ENCODE measurements around the gene AHCYL1. TPM values are rescaled to one million over a fixed set of nuclear protein-coding genes. Genes with fewer than 3 reads are reported as not detected.

The AHCYL1 gene
- polyA plus RNA-seq, 3 donors, result 104 to 123 (median 117) TPM

GRCh38 chr1:110050602-110051261, 66.2 kb downstream of the AHCYL1 start:
- DNase-seq (ENCODE audit: extremely low read depth in 1 of 11, low read depth in 9 of 11, low spot score in 4 of 11), result no peak

DNA sequence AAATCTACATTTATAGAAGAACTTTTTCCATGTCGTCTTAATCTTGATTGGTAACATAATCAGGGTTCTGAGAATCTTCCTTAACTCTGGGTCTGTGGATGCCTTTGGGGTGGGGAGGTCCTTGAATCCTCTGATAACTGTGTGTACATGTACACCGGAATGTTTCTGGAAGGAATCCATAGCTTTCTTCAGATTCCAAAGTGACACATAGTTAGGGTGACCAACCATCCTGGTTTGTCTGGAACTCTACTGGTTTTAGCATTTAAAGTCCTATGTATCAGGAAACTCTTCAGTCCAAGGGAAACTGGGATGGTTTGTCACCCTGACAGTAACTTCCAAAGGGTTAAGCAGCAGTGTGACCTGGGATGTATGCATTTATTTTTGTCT, 66.7 kb downstream of the AHCYL1 start:
- DNase-seq (ENCODE audit: extremely low read depth in 1 of 11, low read depth in 9 of 11, low spot score in 4 of 11), result no peak

- DNase-seq (ENCODE audit: extremely low read depth in 1 of 11, low read depth in 9 of 11, low spot score in 4 of 11), result no peak
Measured at GRCh38 chr1:110053552-110054428, 69.2 kb downstream of the AHCYL1 start.

DNA sequence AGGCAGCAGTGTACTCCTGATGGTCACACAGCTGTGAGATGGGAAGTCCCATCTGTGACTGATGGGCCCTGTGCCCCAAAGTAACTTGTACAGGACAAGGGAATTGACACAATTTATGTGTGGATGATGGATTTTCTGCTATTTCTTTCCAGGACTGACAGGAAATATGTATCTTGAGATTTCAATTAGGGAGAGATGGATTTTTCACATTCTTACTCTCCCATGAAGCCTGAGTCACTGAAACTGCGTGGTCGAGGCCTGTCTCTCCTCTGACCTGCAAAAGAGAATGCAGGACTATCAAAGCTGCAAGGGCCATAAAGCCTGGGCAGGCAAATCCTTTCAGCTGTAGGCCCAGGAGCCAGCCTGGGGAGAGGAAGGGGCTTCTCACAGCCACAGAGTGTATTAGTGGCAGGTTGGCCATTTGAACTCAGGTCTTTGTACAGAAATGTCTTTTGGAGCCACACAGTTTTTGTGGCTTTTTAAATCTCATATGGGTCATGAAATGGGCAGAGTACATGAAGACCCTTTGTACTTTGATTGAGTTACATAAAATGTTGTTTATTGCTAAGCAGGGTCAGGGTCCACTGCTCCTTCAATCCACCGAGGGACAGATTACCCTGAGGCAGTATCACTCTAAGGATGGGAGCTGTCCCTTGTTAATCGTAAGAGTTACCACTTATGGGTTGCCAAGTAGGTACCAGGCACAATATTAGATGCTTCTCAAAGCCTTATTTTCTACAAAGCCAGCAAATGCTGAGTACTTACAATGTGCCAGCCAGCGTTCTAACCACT, 71.1 kb downstream of the AHCYL1 start:
- no peak for DNase-seq (ENCODE audit: extremely low read depth in 1 of 11, low read depth in 9 of 11, low spot score in 4 of 11)

- DNase-seq (ENCODE audit: extremely low read depth in 1 of 11, low read depth in 9 of 11, low spot score in 4 of 11), result no peak
Measured at GRCh38 chr1:110056285-110056683, 71.7 kb downstream of the AHCYL1 start.

- DNase-seq (ENCODE audit: extremely low read depth in 1 of 11, low read depth in 9 of 11, low spot score in 4 of 11), result no peak
Measured at GRCh38 chr1:110056776-110057175, 72.2 kb downstream of the AHCYL1 start.

DNA sequence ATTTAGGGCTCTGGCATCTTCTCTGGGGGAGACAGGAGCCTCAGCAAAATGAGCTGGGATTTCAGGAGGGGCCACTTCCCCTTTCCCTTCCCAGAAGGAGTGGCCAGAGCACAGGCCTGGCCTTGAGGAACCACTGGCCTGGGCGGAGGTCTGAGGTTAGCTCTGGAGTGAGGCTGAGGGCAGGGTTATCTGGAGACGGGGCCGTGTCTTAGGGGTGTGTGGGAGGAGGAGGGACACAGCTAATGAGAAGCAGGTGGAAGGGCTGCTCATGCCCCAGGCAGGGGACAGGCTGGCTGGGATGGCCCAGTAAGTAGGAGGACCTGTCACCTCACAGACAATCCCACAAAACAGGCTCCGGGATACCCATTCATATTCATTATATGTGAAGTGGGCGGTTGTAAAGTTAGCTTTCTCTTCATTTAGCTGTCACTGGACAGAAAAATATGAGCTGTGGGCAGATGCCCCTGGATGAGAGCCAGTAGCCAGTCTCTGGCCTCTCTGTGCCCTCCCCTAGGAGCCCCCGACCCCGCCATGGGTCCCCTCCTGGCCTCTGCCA, 73.5 kb downstream of the AHCYL1 start:
- no peak for DNase-seq (ENCODE audit: extremely low read depth in 1 of 11, low read depth in 9 of 11, low spot score in 4 of 11)

- no peak for DNase-seq (ENCODE audit: extremely low read depth in 1 of 11, low read depth in 9 of 11, low spot score in 4 of 11)
Measured at GRCh38 chr1:110058591-110058990, 74.0 kb downstream of the AHCYL1 start.

- no peak for DNase-seq (ENCODE audit: extremely low read depth in 1 of 11, low read depth in 9 of 11, low spot score in 4 of 11)
Measured at GRCh38 chr1:110059133-110059863, 74.7 kb downstream of the AHCYL1 start.

DNA sequence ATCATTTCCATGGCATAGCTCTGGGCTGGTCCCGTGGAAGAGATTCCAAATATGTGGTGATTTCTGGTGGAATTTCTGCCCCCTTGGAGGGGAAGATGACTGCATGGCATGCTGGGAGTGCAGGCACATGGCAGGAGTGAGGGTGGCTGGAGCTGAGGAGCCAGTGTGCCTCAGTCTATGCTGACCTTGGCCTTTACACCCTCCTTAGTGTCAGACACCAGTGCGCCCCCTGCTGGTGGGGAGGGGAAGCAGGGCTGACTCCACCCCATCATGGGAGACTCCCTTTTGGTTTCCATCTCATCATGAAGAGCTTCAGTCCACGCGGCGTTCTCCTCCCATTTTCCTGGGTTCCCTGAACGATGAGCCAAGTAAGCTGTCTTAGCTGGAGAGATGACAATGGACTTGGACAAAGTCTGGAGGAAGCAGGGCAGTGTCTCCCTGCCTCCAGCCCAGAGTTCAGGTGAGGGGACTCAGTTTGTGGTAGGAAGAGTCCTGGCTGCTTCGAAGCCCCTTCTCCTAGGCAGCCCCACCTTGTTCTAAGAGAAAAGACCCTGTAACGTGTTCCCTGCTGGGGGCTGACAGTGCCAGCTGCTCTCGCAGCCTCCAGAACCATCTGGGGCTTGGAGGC, 75.6 kb downstream of the AHCYL1 start:
- no peak for DNase-seq (ENCODE audit: extremely low read depth in 1 of 11, low read depth in 9 of 11, low spot score in 4 of 11)

DNA sequence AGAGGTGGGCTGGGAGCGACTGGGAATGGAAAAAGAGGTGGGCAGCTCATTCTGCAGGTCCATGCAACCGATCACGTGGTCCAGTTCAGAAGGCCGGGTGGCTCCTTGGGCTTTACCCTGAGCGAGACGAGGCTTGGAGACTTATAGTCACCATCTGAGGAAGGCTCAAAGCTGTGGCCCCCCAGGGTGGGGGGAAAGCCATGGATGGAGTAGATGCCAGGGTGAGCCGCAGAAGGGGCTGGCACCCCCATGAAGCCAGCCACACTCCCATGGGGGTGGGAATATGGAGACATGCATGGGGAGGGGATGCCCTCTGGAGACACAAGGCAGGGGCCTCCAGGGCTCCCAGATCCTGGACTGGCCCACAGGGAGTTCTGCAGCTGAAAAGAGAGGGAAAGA, 76.1 kb downstream of the AHCYL1 start:
- DNase-seq (ENCODE audit: extremely low read depth in 1 of 11, low read depth in 9 of 11, low spot score in 4 of 11), result no peak

- DNase-seq (ENCODE audit: extremely low read depth in 1 of 11, low read depth in 9 of 11, low spot score in 4 of 11), result no peak
Measured at GRCh38 chr1:110061341-110061740, 76.8 kb downstream of the AHCYL1 start.

GRCh38 chr1:110062612-110063011, 78.0 kb downstream of the AHCYL1 start:
- DNase-seq (ENCODE audit: extremely low read depth in 1 of 11, low read depth in 9 of 11, low spot score in 4 of 11), result no peak

GRCh38 chr1:110063781-110064180, 79.2 kb downstream of the AHCYL1 start:
- DNase-seq (ENCODE audit: extremely low read depth in 1 of 11, low read depth in 9 of 11, low spot score in 4 of 11), result no peak

GRCh38 chr1:110064576-110065337, 80.2 kb downstream of the AHCYL1 start:
- DNase-seq (ENCODE audit: extremely low read depth in 1 of 11, low read depth in 9 of 11, low spot score in 4 of 11), result no peak

GRCh38 chr1:110065841-110066240, 81.3 kb downstream of the AHCYL1 start:
- no peak for DNase-seq (ENCODE audit: extremely low read depth in 1 of 11, low read depth in 9 of 11, low spot score in 4 of 11)

DNA sequence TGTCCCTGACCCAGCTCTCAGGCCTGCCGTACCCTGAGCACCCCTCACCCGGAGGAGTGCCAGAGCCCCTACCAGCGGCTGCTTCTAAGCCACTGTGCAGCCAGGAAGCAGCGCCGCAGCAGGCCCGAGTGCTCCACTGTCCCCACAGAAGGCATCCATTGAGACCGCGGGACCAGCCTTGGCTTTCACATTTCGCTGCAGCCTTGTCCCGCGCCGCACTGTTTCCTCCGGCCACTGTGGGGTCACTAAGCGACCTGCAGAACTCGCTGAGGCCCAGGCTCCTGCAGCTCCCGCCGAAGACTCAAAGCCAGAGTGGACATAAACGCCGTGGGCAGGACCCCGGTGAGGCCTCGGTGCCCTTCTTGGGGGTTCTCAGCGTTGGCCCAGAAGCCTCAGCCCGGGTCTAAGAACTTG, 82.9 kb downstream of the AHCYL1 start:
- no peak for DNase-seq (ENCODE audit: extremely low read depth in 1 of 11, low read depth in 9 of 11, low spot score in 4 of 11)
